GM12875 (cell line): ENCODE measurements around the gene PPM1L.
"Not testable (repeated sequence)": the region's sequence is repeated elsewhere in the genome, so short reads cannot be mapped to it uniquely, and the experiment has no call there.

Source experiments
- H3K4me3 ChIP-seq: one replicate; pipeline ENCODE4 v1.5.1; 2011; ENCODE audit warnings: low read depth, low read length, control low read depth
- CTCF ChIP-seq: IDR thresholded peaks from 2 replicates; pipeline ENCODE4 v1.5.1; 2011; ENCODE audit warnings: low read depth, mild to moderate bottlenecking, control low read depth, inconsistent platforms, low read length, moderate library complexity, borderline replicate concordance; ENCODE audit not compliant: insufficient read depth

The PPM1L gene

GRCh38 chr3:160968761-160969160, 212.7 kb downstream of the PPM1L start:
- TF ChIP-seq CTCF = no peak
- no peak overlapping the region for H3K4me3 ChIP-seq

GRCh38 chr3:160973067-160973809, 217.2 kb downstream of the PPM1L start:
- H3K4me3 ChIP-seq = no peak overlapping the region
- TF ChIP-seq CTCF = no peak

GRCh38 chr3:160977773-160978172, 221.7 kb downstream of the PPM1L start:
- no peak for TF ChIP-seq CTCF
- H3K4me3 ChIP-seq = no peak overlapping the region

- no peak for TF ChIP-seq CTCF
- H3K4me3 ChIP-seq = no peak overlapping the region
Observed at GRCh38 chr3:160980740-160981139, 224.7 kb downstream of the PPM1L start.

- H3K4me3 ChIP-seq = no peak overlapping the region
- no peak for TF ChIP-seq CTCF
Observed at GRCh38 chr3:160981217-160981938, 225.3 kb downstream of the PPM1L start.

GRCh38 chr3:160982491-160982890, 226.5 kb downstream of the PPM1L start:
- H3K4me3 ChIP-seq = no peak overlapping the region
- TF ChIP-seq CTCF = no peak

GRCh38 chr3:160983900-160984299, 227.9 kb downstream of the PPM1L start:
- H3K4me3 ChIP-seq = not testable (repeated sequence)

- TF ChIP-seq CTCF = no peak
Observed at GRCh38 chr3:160986069-160986468, 230.0 kb downstream of the PPM1L start.

More at GRCh38 chr3:160986069-160986468, 230.0 kb downstream of the PPM1L start:
- H3K4me3 ChIP-seq = no peak overlapping the region
